GM12892 (cell line): ENCODE measurements around the gene IL4R.
"Not testable (repeated sequence)": the region's sequence is repeated elsewhere in the genome, so short reads cannot be mapped to it uniquely, and the experiment has no call there.

Experiments
- DNase-seq: peaks from one replicate; pipeline ENCODE4 v3.0.0; 2011; ENCODE audit not compliant: insufficient read length
- FAIRE-seq: peaks from 2 replicates; lab custom pipeline; 2011; peaks lifted over from hg19 to GRCh38; lab: Jason Lieb, UNC
- POLR2A ChIP-seq: IDR thresholded peaks from 2 replicates; pipeline ENCODE4 v1.6.1; 2011; ENCODE audit warnings: low read depth, low read length, control low read depth
- POLR2AphosphoS5 ChIP-seq: IDR thresholded peaks from 2 replicates; pipeline ENCODE4 v1.6.1; 2011; ENCODE audit warnings: low read depth, low read length, control low read depth
- TAF1 ChIP-seq: IDR thresholded peaks from 2 replicates; pipeline ENCODE4 v1.6.1; 2011; ENCODE audit warnings: low read depth, mild to moderate bottlenecking, control low read depth, low read length, borderline replicate concordance

Gene IL4R

GRCh38 chr16:27275394-27275793 is 38.4 kb upstream of the IL4R start:
- DNase-seq = no peak
- TF ChIP-seq TAF1 (no peak), POLR2A (no peak), POLR2AphosphoS5 (no peak)
- FAIRE-seq = no peak

- no peak for DNase-seq
- TF ChIP-seq POLR2AphosphoS5 = no peak
- FAIRE-seq = no peak
These were observed 32.5 kb upstream of the IL4R start for GRCh38 chr16:27281243-27281642.

GRCh38 chr16:27284865-27285675 is 28.7 kb upstream of the IL4R start:
- FAIRE-seq = no peak
- no peak for DNase-seq
- TF ChIP-seq POLR2A (no peak), TAF1 (no peak), POLR2AphosphoS5 (no peak)

- DNase-seq = no peak
- no peak for FAIRE-seq
- no peak for TF ChIP-seq POLR2A
- no peak for TF ChIP-seq TAF1
- TF ChIP-seq POLR2AphosphoS5 = no peak
These were observed 28.0 kb upstream of the IL4R start for GRCh38 chr16:27285676-27286196.

GRCh38 chr16:27286451-27286850 is 27.3 kb upstream of the IL4R start:
- DNase-seq = no peak
- TF ChIP-seq POLR2A = no peak
- no peak for TF ChIP-seq POLR2AphosphoS5
- TF ChIP-seq TAF1 = no peak
- no peak for FAIRE-seq

- TF ChIP-seq TAF1 (no peak), POLR2AphosphoS5 (no peak), POLR2A (no peak)
- no peak for FAIRE-seq
- DNase-seq = no peak
These were observed 26.5 kb upstream of the IL4R start for GRCh38 chr16:27287051-27287811.

- TF ChIP-seq POLR2A (no peak), TAF1 (no peak), POLR2AphosphoS5 (no peak)
- FAIRE-seq (no peak), DNase-seq (no peak)
These were observed 25.9 kb upstream of the IL4R start for GRCh38 chr16:27287887-27288286.

GRCh38 chr16:27288313-27288712 is 25.5 kb upstream of the IL4R start:
- DNase-seq = not testable (repeated sequence)

GRCh38 chr16:27289669-27290068 is 24.1 kb upstream of the IL4R start:
- DNase-seq (no peak), FAIRE-seq (no peak)
- TF ChIP-seq TAF1 (no peak), POLR2A (no peak), POLR2AphosphoS5 (no peak)

More at GRCh38 chr16:27288313-27288712, 25.5 kb upstream of the IL4R start:
- not testable (repeated sequence) for FAIRE-seq

GRCh38 chr16:27290562-27290961 is 23.2 kb upstream of the IL4R start:
- TF ChIP-seq POLR2A (no peak), POLR2AphosphoS5 (no peak), TAF1 (no peak)
- no peak for FAIRE-seq

GRCh38 chr16:27291106-27291505 is 22.7 kb upstream of the IL4R start:
- no peak for FAIRE-seq
- TF ChIP-seq POLR2AphosphoS5 (no peak), POLR2A (no peak), TAF1 (no peak)
- no peak for DNase-seq

More at GRCh38 chr16:27290562-27290961, 23.2 kb upstream of the IL4R start:
- DNase-seq = no peak

GRCh38 chr16:27291722-27292240 is 22.0 kb upstream of the IL4R start:
- TF ChIP-seq POLR2AphosphoS5 = no peak
- TF ChIP-seq POLR2A = no peak
- no peak for TF ChIP-seq TAF1
- DNase-seq (no peak), FAIRE-seq (no peak)
